GM12878 (cell line): ENCODE measurements around the gene CD55. TPM values are rescaled to one million over a fixed set of nuclear protein-coding genes. Genes with fewer than 3 reads are reported as not detected.
A peak's percentile ranks its signal among the peaks of the same experiment; 100 is the strongest.

Source experiments
- ATAC-seq: fragments of 200-7000 bp; cut with Tn5 transposase; 3 replicates; pipeline ENCODE4 v1.9.1; 2020; ENCODE audit warnings: mild to moderate bottlenecking, moderate library complexity
- BruUV-seq: library from RNA; stranded (reverse); fragments of 400-500 nt; replicated peaks from 2 replicates; lab custom pipeline; 2021; lab: Mats Ljungman, UMichigan
- CTCF ChIA-PET: fragments of 300-600 bp; sonication (Branson Sonifier 250); formaldehyde crosslinking; extraction: SDS; loops from one replicate; lab custom pipeline; 2021; ENCODE audit warnings: inconsistent platforms; lab: Yijun Ruan, JAX
- POLR2A ChIA-PET: fragments of 350-600 bp; formaldehyde crosslinking; extraction: SDS; loops from one replicate; lab custom pipeline; 2021; ENCODE audit warnings: inconsistent platforms; lab: Charles Lee
- RAD21 ChIA-PET: fragments of 300-600 bp; sonication (Branson Sonifier 250); formaldehyde crosslinking; loops from one replicate; lab custom pipeline; 2023; ENCODE audit warnings: antibody characterized with exemption; ENCODE audit not compliant: unreplicated experiment; lab: Charles Lee
- SMC1A ChIA-PET: fragments of 300-600 bp; sonication (Branson Sonifier 250); formaldehyde crosslinking; loops from one replicate; lab custom pipeline; 2023; ENCODE audit not compliant: unreplicated experiment, uncharacterized antibody; lab: Charles Lee
- DNase-seq: peaks from one replicate; pipeline ENCODE4 v3.0.0-alpha.2; 2011; ENCODE audit warnings: low read depth, low spot score
- FAIRE-seq: peaks from 3 replicates; lab custom pipeline; 2011; peaks lifted over from hg19 to GRCh38; lab: Jason Lieb, UNC
- H2AFZ ChIP-seq: 2 replicates; pipeline ENCODE4 v1.6.0; 2011; ENCODE audit warnings: low read depth, low read length, control low read depth; ENCODE audit not compliant: control insufficient read depth
- H3K27ac ChIP-seq: 2 replicates; pipeline ENCODE4 v1.5.1; 2011; ENCODE audit warnings: control low read depth; ENCODE audit not compliant: control insufficient read depth, insufficient read depth
- H3K27me3 ChIP-seq, 2 experiments: replicated peaks in 1 of 2; 2 replicates each; pipeline versions ENCODE4 v1.6.0 to v1.6.1; 2011; ENCODE audit warnings: low read length in 1 of 2; ENCODE audit not compliant: control insufficient read depth in 2 of 2, insufficient read depth in 2 of 2
- H3K36me3 ChIP-seq, 2 experiments: 2 replicates each; pipeline ENCODE4 v1.5.1; 2011; ENCODE audit warnings: low read length in 1 of 2; ENCODE audit not compliant: control insufficient read depth in 2 of 2, insufficient read depth in 2 of 2
- H3K4me1 ChIP-seq: 2 replicates; pipeline ENCODE4 v1.6.1; 2011; ENCODE audit warnings: mild to moderate bottlenecking, low read length, moderate library complexity, mixed read lengths; ENCODE audit not compliant: control insufficient read depth, insufficient read depth
- H3K4me2 ChIP-seq: 2 replicates; pipeline ENCODE4 v1.6.0; 2011; ENCODE audit warnings: control low read depth; ENCODE audit not compliant: control insufficient read depth, insufficient read depth
- H3K4me3 ChIP-seq: fragments of 200-600 bp; sonication (generic); 2 replicates; pipeline ENCODE4 v1.5.1; 2016
- H3K79me2 ChIP-seq: 2 replicates; pipeline ENCODE4 v1.6.0; 2011; ENCODE audit warnings: low read length; ENCODE audit not compliant: control insufficient read depth, insufficient read depth
- H3K9ac ChIP-seq: 2 replicates; pipeline ENCODE4 v1.8.0; 2011; ENCODE audit warnings: low read length, control low read depth, mixed read lengths; ENCODE audit not compliant: control insufficient read depth, insufficient read depth
- H3K9me3 ChIP-seq: replicated peaks from 3 replicates; pipeline ENCODE4 v1.5.1; 2011; ENCODE audit warnings: mild to moderate bottlenecking, low read length; ENCODE audit not compliant: control insufficient read depth, insufficient read depth
- H4K20me1 ChIP-seq: 2 replicates; pipeline ENCODE4 v1.6.0; 2011; ENCODE audit not compliant: control insufficient read depth, insufficient read depth
- CHD4 ChIP-seq: fragments of 200-600 bp; sonication (generic); IDR thresholded peaks from 2 replicates; pipeline ENCODE4 v1.6.1; 2016; ENCODE audit warnings: mild to moderate bottlenecking
- CTCF ChIP-seq, 3 experiments: IDR thresholded peaks in 2 of 3; conservative IDR thresholded peaks in 1 of 3; 2 replicates each; pipeline ENCODE4 v1.5.1; 2011; ENCODE audit warnings: low read depth in 3 of 3, low read length in 3 of 3, mild to moderate bottlenecking in 3 of 3, control low read depth in 2 of 3, moderate library complexity in 2 of 3, inconsistent platforms in 1 of 3, mixed read lengths in 1 of 3; ENCODE audit not compliant: control insufficient read depth in 2 of 3, insufficient read depth in 1 of 3; ENCODE audit errors: extremely low read depth in 1 of 3
- PBX3 ChIP-seq: IDR thresholded peaks from 2 replicates; pipeline ENCODE4 v1.6.1; 2011; ENCODE audit warnings: mild to moderate bottlenecking, low read depth, low read length, moderate library complexity; ENCODE audit not compliant: insufficient replicate concordance
- RAD21 ChIP-seq: IDR thresholded peaks from 2 replicates; pipeline ENCODE4 v1.6.1; 2011; ENCODE audit warnings: mild to moderate bottlenecking, low read depth, low read length, moderate library complexity; ENCODE audit not compliant: insufficient read depth
- RFX5 ChIP-seq: IDR thresholded peaks from 2 replicates; pipeline ENCODE4 v1.6.1; 2011; ENCODE audit warnings: low read depth, low read length, improper control_type of control experiment
- SMC3 ChIP-seq: IDR thresholded peaks from 2 replicates; pipeline ENCODE4 v1.6.1; 2011; ENCODE audit warnings: low read length, improper control_type of control experiment, borderline replicate concordance
- STAT1 ChIP-seq: fragments of 450-650 bp; conservative IDR thresholded peaks from 2 replicates; pipeline ENCODE4 v1.6.1; 2014; ENCODE audit warnings: antibody characterized with exemption, mild to moderate bottlenecking
- TAF1 ChIP-seq: IDR thresholded peaks from 2 replicates; pipeline ENCODE4 v1.6.1; 2011; ENCODE audit warnings: mild to moderate bottlenecking, low read depth, low read length, borderline replicate concordance
- TCF12 ChIP-seq: IDR thresholded peaks from 2 replicates; pipeline ENCODE4 v1.6.1; 2011; ENCODE audit warnings: low read depth, mild to moderate bottlenecking, low read length
- ZNF207 ChIP-seq: fragments of 450-650 bp; IDR thresholded peaks from 2 replicates; pipeline ENCODE4 v1.6.1; 2014; ENCODE audit warnings: antibody characterized with exemption, mild to moderate bottlenecking, borderline replicate concordance
- WGBS: methylation state at CpG from one replicate; pipeline ENCODE4 v1.1.6; 2016; ENCODE audit warnings: low lambda C conversion rate; ENCODE audit not compliant: insufficient replicate concordance, insufficient coverage; ENCODE audit errors: missing lambda C conversion rate; 5-methylcytosine and 5-hydroxymethylcytosine counted together
- in situ Hi-C: fragments of 300-500 bp; cut with MboI; formaldehyde crosslinking; loops from 9 replicates; pipeline ENCODE4 v1.14.3; 2018; ENCODE audit warnings: mixed read lengths
- intact Hi-C: fragments of 100-400 bp; cut with micrococcal nuclease; formaldehyde crosslinking; loops from one replicate; pipeline ENCODE4 v1.14.2; 2022; ENCODE audit not compliant: unreplicated experiment
- polyA plus RNA-seq, 11 experiments: library from polyadenylated mRNA; depleted of rRNA in 4 of 11; unstranded in 6 of 11; stranded (reverse) in 5 of 11; fragments of >200 nt; fragmentation: Nextera tagmentation in 4 of 11; fragmentation: Illumina TruSeq in 1 of 11; extraction: Ambion mirVana in 4 of 11; extraction: Trizol in 1 of 11; gene quantifications; 1 replicate in 1 of 11; 2 replicates in 10 of 11; pipeline versions ENCODE4 v1.2.1 to v1.2.3, GENCODE V29; 2011 to 2016; ENCODE audit warnings: inconsistent platforms in 2 of 11, missing spikeins in 2 of 11, low read depth in 1 of 11
- total RNA-seq, 4 experiments: library from RNA; depleted of rRNA in 3 of 4; stranded (reverse); fragments of >200 nt in 3 of 4; fragmentation: Illumina TruSeq in 1 of 4; extraction: Trizol in 1 of 4; gene quantifications; 2 replicates each; pipeline versions ENCODE4 v1.2.1 to v1.2.3, GENCODE V29; 2013 to 2021
- TF ChIP-seq, protein P1 (sequence below): IDR thresholded peaks from 2 replicates; pipeline ENCODE4 v1.6.1; 2011; ENCODE audit warnings: borderline replicate concordance, low read depth, mild to moderate bottlenecking, moderate library complexity, low read length; ENCODE audit not compliant: insufficient read depth, poor library complexity, severe bottlenecking
- TF ChIP-seq, protein P2 (sequence below): IDR thresholded peaks from 2 replicates; pipeline ENCODE4 v1.6.1; 2012; ENCODE audit warnings: mild to moderate bottlenecking, low read depth, low read length

The CD55 gene
- total and polyA plus RNA-seq, 10 of the 15 experiments (the other 5 are each of a cell fraction or from before 2014, with no cell fraction given): 5.2 to 46.5 (median 15.1) TPM

- no peaks in the 10 kb centered on the region for H4K20me1 ChIP-seq
- intact Hi-C loops (loop anchor here (2.0 kb wide), 1 partner anchor 21 kb away; no protein-coding TSS in a partner anchor), in situ Hi-C loops (no loop called here)
- no peak overlapping the region for H3K9ac ChIP-seq
- CTCF ChIA-PET: interaction anchor here (1.0 kb wide), 1 partner anchor 208 kb away, joined by 3 read pairs; no protein-coding TSS in a partner anchor
- H3K79me2 ChIP-seq: no peaks in the 10 kb centered on the region
- no peak for DNase-seq
- H3K27ac ChIP-seq: no peak overlapping the region
- SMC1A ChIA-PET: no interaction called here
- RAD21 ChIA-PET: interaction anchor here (1.2 kb wide), 1 partner anchor 12 kb away, joined by 3 read pairs; no protein-coding TSS in a partner anchor
- no peak for ATAC-seq
- WGBS: 0% methylated on average over 1 of the region's 1 CpG
- no peaks in the 10 kb centered on the region for H3K9me3 ChIP-seq
- no peak overlapping the region for H3K4me2 ChIP-seq
- H3K27me3 ChIP-seq: no peaks in the 10 kb centered on the region
- POLR2A ChIA-PET: no interaction called here
- no TSS peak for BruUV-seq
- H3K36me3 ChIP-seq: no peaks in the 10 kb centered on the region
- H2AFZ ChIP-seq: no peak overlapping the region
- no peak for FAIRE-seq
- no peak overlapping the region for H3K4me3 ChIP-seq
- no peaks in the 10 kb centered on the region for H3K4me1 ChIP-seq
- TF ChIP-seq CHD4 (no peak), RAD21 (no peak), ZNF207 (no peak), TAF1 (no peak), RFX5 (no peak), CTCF (IDR thresholded peaks at IDR 0.05 in 2 of 3, conservative IDR thresholded peaks at IDR 0.05 in 1 of 3; ENCODE audit: control insufficient read depth in 2 of 3, extremely low read depth in 1 of 3, insufficient read depth in 1 of 3, low read depth in 3 of 3, low read length in 3 of 3) (no peak), SMC3 (no peak), PBX3 (peak; percentile 21), STAT1 (no peak), TCF12 (no peak)
- TF ChIP-seq, protein P1, sequence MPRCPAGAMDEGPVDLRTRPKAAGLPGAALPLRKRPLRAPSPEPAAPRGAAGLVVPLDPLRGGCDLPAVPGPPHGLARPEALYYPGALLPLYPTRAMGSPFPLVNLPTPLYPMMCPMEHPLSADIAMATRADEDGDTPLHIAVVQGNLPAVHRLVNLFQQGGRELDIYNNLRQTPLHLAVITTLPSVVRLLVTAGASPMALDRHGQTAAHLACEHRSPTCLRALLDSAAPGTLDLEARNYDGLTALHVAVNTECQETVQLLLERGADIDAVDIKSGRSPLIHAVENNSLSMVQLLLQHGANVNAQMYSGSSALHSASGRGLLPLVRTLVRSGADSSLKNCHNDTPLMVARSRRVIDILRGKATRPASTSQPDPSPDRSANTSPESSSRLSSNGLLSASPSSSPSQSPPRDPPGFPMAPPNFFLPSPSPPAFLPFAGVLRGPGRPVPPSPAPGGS: peak; percentile 92
- TF ChIP-seq, protein P2, sequence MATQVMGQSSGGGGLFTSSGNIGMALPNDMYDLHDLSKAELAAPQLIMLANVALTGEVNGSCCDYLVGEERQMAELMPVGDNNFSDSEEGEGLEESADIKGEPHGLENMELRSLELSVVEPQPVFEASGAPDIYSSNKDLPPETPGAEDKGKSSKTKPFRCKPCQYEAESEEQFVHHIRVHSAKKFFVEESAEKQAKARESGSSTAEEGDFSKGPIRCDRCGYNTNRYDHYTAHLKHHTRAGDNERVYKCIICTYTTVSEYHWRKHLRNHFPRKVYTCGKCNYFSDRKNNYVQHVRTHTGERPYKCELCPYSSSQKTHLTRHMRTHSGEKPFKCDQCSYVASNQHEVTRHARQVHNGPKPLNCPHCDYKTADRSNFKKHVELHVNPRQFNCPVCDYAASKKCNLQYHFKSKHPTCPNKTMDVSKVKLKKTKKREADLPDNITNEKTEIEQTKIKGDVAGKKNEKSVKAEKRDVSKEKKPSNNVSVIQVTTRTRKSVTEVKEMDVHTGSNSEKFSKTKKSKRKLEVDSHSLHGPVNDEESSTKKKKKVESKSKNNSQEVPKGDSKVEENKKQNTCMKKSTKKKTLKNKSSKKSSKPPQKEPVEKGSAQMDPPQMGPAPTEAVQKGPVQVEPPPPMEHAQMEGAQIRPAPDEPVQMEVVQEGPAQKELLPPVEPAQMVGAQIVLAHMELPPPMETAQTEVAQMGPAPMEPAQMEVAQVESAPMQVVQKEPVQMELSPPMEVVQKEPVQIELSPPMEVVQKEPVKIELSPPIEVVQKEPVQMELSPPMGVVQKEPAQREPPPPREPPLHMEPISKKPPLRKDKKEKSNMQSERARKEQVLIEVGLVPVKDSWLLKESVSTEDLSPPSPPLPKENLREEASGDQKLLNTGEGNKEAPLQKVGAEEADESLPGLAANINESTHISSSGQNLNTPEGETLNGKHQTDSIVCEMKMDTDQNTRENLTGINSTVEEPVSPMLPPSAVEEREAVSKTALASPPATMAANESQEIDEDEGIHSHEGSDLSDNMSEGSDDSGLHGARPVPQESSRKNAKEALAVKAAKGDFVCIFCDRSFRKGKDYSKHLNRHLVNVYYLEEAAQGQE: no peak
These were observed 68.4 kb downstream of the CD55 start for GRCh38 chr1:207389728-207390464.
